Stimulated activated CD8-positive, alpha-beta memory T cell treated with anti-CD3 and anti-CD28 coated beads, Interleukin-4, amount 100 ng/mL, for 4 hours (primary cell): ENCODE results near the gene RASA3.

Source experiments
- DNase-seq, 2 donors: peaks; one replicate each; pipeline ENCODE4 v3.0.0-alpha.2; 2020; ENCODE audit warnings: low read depth in 2 of 2, low spot score in 1 of 2

RASA3 gene

DNA sequence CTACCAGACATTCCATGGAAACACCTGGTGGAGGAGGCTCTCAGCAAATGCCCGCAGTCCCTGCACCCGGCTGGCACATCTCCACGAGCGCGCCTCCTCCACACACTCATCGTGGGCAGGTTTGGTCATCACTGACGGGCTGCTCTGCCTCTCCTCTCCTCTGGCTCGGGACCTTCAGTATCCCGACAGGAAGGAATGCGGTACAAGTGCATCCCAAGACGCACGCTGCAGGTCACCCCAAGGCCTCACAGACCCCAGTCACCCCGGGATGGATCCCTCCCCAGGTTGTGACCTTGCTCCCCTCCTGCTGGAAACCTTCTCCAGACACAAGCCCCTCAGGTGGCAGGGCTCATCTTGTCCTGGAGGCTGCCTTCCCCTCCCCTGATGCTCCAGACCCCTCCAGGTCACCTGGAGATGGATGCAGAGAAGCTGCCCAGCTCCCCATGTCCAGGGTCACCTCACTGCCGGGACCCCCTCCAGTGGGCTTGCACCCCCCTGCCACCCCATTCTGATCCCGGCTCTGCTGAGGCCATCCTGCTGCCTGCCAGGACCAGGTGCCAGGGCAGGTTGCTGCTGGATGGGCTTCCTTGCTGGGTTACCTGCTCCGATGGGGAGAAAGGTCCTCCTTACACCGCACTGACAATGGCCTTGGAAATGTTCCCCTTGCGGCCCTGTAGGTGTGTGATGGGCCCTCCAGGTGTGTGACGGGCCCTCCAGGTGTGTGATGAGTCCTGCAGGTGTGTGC lies 188.4 kb downstream of the RASA3 start:
- DNase-seq: no peak

DNA sequence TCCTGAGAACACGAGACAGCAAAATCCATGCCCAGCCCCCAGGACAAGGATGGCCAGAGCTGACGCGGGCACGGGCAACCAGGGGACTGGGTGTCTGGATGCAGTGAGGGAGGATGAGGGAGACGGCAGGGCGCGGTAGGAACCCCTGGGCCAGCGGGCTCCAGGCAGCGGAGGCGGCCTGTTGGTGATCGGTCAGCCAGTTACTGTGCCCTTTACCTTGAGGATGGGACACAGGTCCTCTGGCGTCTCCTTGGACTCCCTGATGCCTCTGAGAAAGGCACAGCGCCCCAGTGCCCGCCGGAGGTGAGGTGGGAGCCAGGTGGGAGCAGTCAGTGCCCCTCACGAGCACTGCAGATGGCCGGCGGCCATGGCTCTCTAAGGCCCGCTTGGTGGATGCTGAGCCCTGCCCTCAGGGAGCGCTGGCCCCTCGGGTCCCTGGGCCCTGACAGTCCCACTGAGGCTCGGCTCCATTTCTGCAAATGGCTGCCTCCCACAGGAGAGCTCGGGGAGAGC lies 189.8 kb downstream of the RASA3 start:
- no peak for DNase-seq

DNA sequence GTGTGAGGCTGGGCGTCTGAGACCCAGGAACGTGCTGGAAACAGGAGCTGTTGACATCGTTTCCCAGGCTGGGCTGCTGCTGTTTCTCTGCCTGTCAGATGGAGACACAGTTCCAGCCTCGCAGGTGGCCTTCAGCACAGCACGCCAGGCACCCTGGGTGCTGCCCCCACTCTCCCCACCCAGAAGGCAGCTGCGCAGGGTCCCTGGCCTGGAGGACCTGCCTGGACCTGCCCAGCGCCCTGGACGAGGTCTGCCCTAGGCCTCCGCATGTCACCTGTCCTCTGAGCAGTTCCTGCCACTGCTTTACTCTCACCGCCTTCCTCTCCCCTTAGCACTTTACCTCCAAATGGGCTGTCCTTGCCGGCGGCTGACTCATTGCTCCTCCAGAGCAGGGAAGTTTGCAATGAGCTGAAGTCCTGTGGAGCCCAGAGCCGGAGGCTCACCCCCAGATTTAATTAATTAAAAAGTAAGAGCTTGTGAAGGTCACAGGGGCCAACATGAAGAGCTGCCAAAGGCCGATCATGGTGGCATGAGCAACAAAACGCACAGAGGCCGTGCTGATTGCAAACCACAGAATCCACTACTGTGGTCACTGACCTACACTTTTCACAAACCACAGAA lies 190.7 kb downstream of the RASA3 start:
- DNase-seq: no peak

DNA sequence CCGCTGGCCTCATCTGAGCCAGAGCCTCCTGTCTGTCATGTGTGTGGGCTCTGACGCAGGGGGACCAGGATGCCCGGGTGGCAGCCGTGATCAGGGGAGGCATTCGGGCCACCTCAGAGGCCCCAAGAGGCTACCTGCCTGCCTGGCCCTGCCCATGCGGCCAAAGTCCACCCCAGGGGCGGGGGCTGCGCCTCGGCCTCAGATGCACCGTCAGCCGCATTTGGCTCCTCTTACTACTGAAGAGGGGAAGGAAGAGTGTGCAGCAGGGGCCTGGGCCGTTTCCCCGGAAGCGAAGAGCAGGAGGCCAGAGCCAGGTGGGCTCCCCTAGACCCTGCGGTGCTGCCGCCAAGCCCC lies 192.5 kb downstream of the RASA3 start:
- DNase-seq: no peak

DNA sequence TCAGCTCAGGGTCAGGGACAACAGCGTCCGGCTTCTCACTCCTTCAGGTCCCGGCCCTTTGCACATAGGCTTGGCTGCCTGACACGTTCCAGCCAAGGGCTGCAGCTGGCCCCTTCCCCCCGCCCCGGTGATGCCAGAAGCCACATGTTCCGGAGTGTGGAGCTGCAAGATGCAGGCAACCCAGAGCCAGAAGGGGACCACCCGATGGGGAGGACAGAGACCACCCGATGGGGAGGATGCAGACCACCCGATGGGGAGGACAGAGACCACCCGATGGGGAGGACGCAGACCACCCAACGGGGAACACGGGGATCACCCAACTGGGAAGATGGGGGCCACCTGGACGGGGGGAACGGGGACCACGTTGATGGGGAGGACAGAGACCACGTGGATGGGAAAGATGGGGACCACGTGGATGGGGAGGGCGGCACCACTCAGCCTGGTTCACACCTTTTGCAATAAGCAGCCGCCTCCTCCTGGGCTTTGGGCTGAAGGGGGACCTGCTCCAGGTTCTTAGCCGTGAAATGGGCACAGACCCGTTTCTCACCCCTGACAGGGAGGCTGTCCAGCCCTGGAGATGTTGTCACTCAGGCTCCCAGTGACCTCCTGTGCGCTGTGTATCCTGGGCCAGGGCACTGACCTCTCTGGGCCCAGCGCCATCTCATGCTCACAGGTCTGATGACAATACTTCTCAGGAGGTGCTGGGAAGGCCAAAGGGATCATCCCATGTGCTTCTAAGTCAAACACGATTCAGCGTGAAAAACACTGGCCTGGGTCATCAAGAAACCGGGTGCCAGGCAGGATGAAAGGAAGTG lies 193.1 kb downstream of the RASA3 start:
- DNase-seq: no peak

DNA sequence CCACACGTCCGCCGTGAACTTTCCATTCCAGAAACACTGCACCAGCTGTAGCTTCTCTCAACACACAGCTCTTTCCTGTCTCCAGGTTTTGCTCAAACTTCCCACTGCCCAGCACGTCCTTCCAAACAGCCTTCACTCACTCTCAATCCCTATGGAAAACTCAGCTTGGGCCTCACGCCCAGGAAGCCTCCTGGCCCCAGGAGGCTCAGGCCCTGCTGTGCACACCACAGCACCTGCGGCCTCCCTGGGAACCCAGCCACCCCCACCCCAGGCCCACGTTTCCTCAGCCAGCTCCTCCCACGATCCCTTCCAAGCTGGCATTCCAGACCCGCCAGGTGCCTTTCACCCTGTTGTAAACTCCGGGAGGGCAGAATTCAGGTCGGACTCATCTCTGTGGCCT lies 193.7 kb downstream of the RASA3 start:
- no peak for DNase-seq

DNA sequence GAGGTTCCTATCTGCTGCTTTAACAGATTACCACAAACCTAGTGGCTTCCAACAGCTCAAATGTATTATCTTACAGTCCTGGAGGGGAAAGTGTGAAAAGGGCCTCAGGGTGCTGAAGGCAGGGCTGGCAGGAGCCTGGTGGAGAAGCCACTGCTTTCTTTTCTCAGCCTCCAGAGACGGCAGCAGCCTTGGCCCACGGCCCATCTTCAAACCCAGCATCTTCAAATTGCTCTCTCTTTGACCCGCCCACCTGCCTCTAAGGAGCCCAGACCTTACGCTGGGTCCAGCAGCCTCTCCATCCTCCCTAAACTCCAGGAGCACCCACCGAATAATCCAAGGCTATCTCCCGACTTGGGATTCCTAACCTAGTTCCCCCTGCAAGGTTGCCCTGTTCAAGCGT lies 194.2 kb downstream of the RASA3 start:
- DNase-seq: no peak

DNA sequence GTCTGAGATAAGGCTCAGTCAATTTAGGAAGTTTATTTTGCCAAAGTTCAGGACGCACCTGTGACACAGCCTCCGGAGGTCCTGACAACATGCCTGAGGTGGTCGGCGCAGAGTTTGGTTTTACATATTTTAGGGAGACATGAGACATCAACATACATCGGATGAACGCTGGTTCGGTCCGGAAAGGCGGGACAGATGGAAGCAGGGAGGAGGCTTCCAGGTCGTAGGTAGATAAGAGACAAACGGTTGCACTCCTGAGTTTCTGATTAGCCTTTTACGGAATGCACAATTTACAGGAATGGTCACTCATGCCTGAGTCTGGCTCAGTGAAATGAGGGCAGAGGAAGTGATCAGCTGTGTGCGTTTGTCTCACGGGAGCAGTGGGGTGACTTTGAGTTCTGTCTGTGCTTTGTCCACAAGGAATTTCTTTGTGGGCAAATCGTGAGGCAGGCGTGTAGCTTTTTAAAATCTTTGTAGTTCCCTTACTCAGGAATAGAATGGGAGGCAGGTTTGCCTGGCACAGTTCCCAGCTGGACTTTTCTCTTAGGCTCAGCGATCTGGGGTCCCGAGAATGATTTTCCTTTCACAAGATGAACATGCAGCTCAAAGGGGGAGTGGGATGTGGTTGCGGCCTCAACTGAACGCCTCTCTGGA lies 194.8 kb downstream of the RASA3 start:
- no peak for DNase-seq

DNA sequence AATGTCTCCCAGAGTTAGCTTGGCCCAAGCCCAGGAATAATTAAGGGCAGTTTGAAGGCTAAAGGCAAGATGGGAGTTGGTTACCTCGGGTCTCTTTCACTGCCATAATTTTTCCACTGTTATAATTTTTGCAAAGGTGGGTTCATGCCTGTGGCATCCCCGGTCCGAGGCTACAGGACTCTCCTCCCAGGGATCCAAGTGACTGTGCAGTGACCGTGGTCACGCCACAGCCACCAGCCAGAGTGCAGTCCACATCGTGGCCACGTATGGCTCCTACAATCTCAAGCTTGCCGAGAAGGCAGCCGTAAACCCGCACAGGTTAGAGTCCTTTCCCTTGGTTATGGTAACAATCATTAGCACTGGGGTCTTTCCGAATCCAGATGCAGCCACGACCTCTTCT lies 195.3 kb downstream of the RASA3 start:
- no peak for DNase-seq

DNA sequence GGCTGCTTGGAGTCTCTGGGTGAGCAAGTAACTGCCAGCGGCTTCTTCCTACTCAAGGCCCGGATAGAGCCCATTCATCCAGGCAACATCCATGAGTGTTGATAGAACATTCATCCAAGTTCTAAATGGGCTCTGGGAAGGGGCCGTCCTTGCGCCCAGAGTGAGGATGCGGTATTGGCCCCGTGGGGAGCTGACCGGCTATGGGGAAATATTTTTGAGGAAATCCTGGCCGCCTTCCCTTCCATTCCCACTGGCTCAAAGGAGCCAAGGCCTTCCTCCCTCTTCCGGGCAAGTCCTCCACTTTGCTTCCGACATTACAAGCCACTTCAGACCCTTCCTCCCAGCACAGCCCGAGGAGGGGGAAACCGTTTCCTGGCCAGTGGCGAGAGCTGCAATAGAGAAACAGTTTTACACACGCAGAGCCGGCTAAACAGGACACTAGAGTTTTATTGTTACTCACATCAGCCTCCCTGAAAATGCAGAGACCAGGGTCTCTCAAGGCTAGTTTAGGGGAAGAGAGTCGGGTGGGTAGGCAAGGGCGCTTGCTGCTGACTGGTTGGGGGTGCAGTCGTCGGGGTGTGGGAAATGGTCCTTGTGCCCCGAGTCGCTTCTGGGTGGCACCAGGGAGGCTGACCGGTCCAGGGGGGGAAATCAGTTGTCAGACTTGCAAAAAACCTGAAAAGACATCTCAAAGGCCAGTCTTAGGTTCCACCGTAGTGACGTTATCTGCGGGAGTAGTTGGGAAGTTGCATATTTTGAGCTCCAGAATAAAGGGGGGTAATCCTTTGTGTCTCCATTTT lies 196.1 kb downstream of the RASA3 start:
- no peak for DNase-seq

DNA sequence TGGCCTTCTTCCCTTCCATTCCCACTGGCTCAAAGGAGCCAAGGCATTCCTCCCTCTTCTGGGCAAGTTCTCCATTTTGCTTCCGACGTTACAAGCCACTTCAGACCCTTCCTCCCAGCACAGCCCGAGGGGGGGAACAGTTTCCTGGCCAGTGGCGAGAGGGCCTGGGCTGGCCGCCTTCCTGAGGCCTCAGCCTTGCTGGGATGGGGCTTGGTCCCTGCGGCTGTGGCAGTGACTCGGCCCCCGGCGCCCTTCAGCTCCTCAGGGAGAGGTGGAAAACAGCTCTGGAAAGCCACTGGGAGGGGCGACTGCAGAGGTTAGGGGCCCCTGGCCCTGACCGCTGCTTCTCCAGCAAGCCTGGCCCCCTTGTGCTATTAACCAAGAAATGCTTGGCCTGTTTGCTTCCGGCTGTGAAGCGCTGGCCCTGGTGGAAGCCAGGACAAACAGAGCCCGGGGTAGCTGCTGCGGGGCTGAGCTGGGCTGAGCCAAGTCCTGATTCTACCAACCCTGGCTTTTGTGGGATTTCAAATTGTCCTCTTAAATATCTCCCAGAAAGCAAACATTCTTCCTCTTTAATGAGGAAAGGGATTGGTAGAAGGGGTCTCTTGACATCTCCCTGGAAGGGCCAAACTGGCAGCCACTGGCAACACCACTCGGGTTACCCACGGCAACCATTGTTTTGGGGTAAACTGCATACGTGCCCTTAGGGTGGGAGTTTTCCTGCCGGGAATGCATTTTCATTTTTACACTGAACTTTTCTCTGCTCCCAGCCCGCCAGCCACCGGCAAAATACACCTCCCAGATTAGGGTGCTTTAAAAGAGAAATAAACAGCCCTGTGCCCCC lies 197.2 kb downstream of the RASA3 start:
- DNase-seq: no peak

DNA sequence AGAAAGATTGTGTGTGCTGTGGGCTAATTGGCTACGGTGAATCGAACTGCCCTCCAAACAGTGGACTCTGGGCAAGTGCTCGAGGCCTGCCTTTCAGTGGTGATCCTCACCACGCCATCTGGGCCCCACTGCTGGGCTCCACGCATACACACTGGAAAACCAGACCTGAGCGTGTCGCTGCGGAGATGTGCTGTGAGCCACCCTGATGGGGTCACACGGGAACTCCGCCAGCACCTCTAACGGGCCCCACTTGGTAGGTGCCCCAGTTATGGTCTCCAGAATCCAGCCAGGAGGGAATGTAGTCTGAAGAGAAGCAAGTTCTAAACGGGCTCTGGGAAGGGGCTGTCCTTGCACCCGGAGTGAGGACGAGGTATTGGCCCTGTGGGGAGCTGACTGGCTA lies 197.8 kb downstream of the RASA3 start:
- no peak for DNase-seq

DNA sequence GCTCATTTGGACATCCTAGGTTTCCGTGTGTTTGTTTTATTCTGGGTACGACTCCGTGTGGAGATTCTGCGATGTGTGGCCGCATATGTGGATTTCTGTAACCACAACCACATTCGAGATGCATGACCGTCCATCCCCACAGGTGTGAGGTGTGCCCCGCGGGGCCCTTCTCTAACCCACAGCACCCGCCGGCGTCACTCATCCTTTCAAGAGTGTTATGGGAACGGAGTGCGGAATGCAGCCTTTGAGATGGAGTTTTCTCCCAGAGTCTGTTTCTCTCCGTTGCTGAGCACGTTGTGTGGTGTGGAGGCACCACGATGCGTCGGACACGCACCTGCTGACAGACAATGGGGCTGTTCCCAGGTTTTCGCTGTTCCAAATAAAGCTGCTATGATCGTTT lies 198.5 kb downstream of the RASA3 start:
- no peak for DNase-seq

DNA sequence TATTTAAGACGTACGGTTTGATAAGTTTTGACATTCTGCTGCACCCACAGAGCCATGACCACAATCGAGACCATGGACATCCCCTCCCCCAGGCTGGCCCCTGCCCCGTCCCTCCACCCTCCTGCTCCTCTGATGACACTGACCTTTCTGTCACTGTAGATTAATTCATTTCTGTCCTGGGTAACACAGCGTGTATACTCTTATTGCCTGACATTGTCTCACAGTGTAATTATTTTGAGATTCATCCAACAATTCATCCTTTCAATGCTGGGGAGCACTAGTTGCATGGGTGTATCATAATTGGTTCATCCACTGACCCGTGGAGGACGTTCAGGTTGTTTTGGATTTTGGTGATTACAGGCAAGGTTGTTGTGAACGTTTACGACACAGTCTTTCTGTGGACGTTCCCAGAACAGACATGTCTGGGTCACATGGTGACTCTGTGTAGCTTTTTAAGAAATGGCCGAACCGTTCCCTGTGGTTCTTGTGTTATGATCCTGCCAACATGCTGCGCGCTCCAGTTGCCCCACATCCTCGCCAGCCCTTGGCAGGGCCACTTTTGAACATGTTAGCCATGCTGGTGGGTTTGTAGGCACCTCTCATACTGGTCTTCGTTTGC lies 200.5 kb downstream of the RASA3 start:
- no peak for DNase-seq

DNA sequence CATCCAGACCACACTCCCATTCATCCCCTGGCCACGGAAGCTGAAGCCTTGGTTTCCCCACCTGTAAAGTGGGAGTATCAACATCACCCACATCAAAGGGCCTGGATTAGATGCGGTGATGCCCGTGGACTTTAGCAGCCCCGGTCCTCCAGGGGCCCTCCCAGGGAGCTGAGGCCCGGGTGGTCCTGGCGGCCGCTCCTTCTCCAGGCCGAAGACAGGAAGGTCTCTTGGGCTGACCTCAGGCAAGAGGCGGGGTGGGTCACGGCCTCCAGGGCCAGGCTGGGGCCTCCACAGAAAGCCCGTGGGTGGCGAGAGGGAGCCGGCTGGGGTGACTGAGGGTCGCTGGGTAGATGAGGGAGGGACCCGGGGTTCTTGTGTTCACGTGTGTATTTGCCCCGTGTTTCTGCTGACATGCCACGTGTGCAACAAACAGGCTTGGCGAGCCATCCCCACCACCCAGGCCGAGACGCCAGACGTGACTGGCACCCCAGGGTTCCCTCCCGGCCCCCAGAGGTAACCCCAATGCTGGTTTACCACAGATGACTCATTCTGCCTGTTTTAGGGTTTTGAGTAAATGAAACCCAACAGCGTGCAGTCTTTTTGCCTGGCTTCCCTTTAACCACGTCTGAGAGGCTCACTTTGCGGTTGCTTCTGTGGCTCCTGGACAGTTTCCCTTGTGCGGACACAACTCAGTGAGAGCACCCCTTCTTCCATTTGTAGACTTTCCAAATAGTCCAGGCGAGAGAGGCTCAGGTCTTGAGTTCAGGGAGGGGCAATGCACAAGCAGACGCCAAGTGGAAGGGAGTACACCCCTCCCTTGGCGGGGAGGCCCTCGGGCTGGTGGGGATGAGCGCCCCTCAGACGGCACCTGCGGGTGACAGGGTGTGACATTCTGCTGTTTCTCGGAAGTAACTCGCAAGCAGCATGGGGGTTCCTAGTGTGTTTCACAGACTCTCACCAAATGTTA lies 201.5 kb downstream of the RASA3 start:
- peak in 1 of 2 donors; percentile 56 for DNase-seq

DNA sequence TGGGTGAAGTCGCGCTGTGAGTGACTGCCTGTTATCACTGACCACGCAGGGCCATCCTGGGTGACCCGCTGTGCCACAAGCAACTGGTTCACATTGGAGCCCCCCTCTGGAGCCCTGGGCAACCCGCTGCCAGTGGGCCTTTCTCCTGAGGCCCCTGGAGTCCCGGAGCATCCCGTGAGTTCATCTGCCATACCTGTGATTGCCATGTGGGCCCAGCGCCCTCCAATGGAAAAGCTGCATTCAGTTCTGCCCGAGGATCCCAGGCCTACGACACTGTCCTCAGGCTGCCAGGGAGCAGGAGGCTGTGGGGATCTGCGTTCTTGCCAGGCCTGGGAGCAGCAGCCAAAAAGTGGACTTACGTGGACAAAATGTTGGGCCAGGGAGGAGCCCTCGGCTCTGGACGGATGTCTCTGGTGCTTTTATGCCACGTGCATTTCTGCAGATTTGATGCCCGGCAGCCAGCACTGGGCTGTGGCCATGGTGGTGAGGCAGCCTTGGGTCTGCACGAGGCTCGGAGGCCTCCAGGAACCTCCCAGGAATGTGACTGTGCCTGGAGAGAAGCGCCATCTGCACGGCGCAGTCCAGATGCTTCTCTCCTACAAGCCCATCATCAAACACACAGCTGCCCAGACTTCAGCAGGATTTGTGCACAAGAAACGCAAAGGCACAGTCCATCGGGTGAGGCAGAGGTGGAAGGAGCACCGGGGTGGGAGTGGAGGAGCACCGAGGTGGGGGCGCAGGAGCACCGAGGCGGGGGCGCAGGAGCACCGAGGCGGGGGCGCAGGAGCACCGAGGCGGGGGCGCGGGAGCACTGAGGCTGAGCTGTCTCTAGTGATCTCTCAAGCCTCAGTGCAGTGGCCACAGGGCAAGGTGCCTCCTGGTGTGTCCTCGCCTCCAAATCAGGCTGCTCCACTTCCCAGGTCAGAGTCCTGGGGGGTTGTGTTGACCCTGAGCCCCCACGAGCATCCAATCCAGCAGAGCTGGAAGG lies 202.5 kb downstream of the RASA3 start:
- DNase-seq: no peak
